Ishikawa (cell line): Measurements from ENCODE around the gene MYH9.

Experiments
- CEBPB ChIP-seq: IDR thresholded peaks from 2 replicates; pipeline ENCODE4 v1.6.1; 2012
- CREB1 ChIP-seq: IDR thresholded peaks from 2 replicates; pipeline ENCODE4 v1.6.1; 2012; ENCODE audit warnings: low read depth
- EGR1 ChIP-seq: IDR thresholded peaks from 2 replicates; pipeline ENCODE4 v1.6.1; 2012
- EP300 ChIP-seq: IDR thresholded peaks from 2 replicates; pipeline ENCODE4 v1.6.1; 2012; ENCODE audit warnings: borderline replicate concordance
- FOXM1 ChIP-seq: IDR thresholded peaks from 2 replicates; pipeline ENCODE4 v1.6.1; 2012; ENCODE audit warnings: low read depth, borderline replicate concordance
- TAF1 ChIP-seq: IDR thresholded peaks from 2 replicates; pipeline ENCODE4 v1.6.1; 2012; ENCODE audit warnings: low read depth, mild to moderate bottlenecking
- TEAD4 ChIP-seq: IDR thresholded peaks from 2 replicates; pipeline ENCODE4 v1.6.1; 2012
- ZBTB7A ChIP-seq: IDR thresholded peaks from 2 replicates; pipeline ENCODE4 v1.6.1; 2012; ENCODE audit warnings: low read depth

DNA sequence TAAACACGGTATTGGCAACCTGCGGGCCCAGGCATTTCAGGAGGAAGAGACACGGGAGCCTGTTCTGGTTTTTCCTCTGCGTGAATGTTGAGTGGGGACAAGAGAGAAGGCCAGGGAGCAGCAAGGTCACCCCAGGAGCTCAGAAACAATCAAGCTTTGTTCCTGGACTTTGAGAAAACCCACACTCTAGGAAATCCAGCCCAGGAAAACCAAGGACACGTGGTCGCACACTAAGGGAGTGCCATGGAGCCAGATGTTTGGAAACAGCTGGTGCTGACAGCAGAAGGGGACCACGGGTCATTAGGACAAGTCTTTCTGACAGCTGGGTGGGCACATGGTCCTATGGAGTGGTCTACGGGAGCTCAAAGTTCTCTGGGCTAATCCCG is 44.1 kb downstream of the MYH9 start:
- TF ChIP-seq CEBPB (no peak), TEAD4 (no peak), ZBTB7A (no peak), TAF1 (no peak), EGR1 (no peak), CREB1 (no peak), EP300 (no peak), FOXM1 (no peak)
